HuH-7.5 (cell line): ENCODE data around the gene DEFB115.
"Not testable (repeated sequence)": the region's sequence is repeated elsewhere in the genome, so short reads cannot be mapped to it uniquely, and the experiment has no call there.

Experiments used
- DNase-seq: peaks from one replicate; pipeline ENCODE4 v3.0.0; 2011; ENCODE audit warnings: low spot score

Gene DEFB115

GRCh38 chr20:31257364-31257763 is at the start of gene DEFB115:
DEFB115 (plus strand) TSS chr20:31257664; CDS start chr20:31257664, 0 bp downstream.
- no peak for DNase-seq

- no peak for DNase-seq
These were observed 20.5 kb upstream of the DEFB115 start for GRCh38 chr20:31236953-31237352.

GRCh38 chr20:31237763-31238162 is 19.7 kb upstream of the DEFB115 start:
- no peak for DNase-seq

GRCh38 chr20:31239139-31239538 is 18.3 kb upstream of the DEFB115 start:
- no peak for DNase-seq

GRCh38 chr20:31256959-31257358 is 505 bp upstream of the DEFB115 start:
- DNase-seq: no peak

GRCh38 chr20:31260326-31260932 is 3.0 kb downstream of the DEFB115 start:
- peak; percentile 38 for DNase-seq

GRCh38 chr20:31274441-31274840 is 17.0 kb downstream of the DEFB115 start:
- DNase-seq: no peak

GRCh38 chr20:31278178-31278577 is 20.7 kb downstream of the DEFB115 start:
- DNase-seq: no peak

GRCh38 chr20:31284964-31285363 is 27.5 kb downstream of the DEFB115 start:
- DNase-seq: not testable (repeated sequence)

GRCh38 chr20:31308535-31309162 is 51.2 kb downstream of the DEFB115 start, which contains the start of gene DEFB116:
DEFB116 (minus strand) TSS chr20:31308585; CDS start chr20:31308585, 0 bp downstream.
- no peak for DNase-seq
